Loucy (cell line): ENCODE data around the gene CCM2L.

Source experiments
- H2AFZ ChIP-seq: fragments of 200-600 bp; sonication (generic); 2 replicates; pipeline ENCODE4 v1.6.0; 2016; ENCODE audit warnings: antibody characterized with exemption, mild to moderate bottlenecking, low read length, moderate library complexity
- H3F3A ChIP-seq: fragments of 200-600 bp; 2 replicates; pipeline ENCODE4 v1.6.0; 2016; ENCODE audit warnings: antibody characterized with exemption, low read depth, mild to moderate bottlenecking
- H3K27me3 ChIP-seq: fragments of 200-600 bp; sonication (generic); 2 replicates; pipeline ENCODE4 v1.6.1; 2014; ENCODE audit warnings: low read length, mild to moderate bottlenecking; ENCODE audit not compliant: insufficient read depth, poor library complexity, severe bottlenecking
- H3K36me3 ChIP-seq: fragments of 200-600 bp; sonication (generic); 2 replicates; pipeline ENCODE4 v1.6.1; 2016; ENCODE audit warnings: low read length; ENCODE audit not compliant: insufficient read depth
- H3K4me1 ChIP-seq: fragments of 200-600 bp; sonication (generic); 2 replicates; pipeline ENCODE4 v1.5.1; 2014; ENCODE audit warnings: low read length, mild to moderate bottlenecking; ENCODE audit not compliant: insufficient read depth, poor library complexity, severe bottlenecking
- H3K4me2 ChIP-seq: fragments of 200-600 bp; sonication (generic); 2 replicates; pipeline ENCODE4 v1.6.0; 2014; ENCODE audit warnings: antibody characterized with exemption, low read length, low read depth, mild to moderate bottlenecking; ENCODE audit not compliant: poor library complexity, severe bottlenecking
- H3K4me3 ChIP-seq: fragments of 200-600 bp; sonication (generic); 2 replicates; pipeline ENCODE4 v1.5.1; 2014; ENCODE audit warnings: low read length, mild to moderate bottlenecking, mixed read lengths; ENCODE audit not compliant: poor library complexity, severe bottlenecking
- H3K79me2 ChIP-seq: fragments of 200-600 bp; sonication (generic); 2 replicates; pipeline ENCODE4 v1.6.1; 2014; ENCODE audit warnings: low read length; ENCODE audit not compliant: insufficient read depth
- H3K9ac ChIP-seq: fragments of 200-600 bp; sonication (generic); 2 replicates; pipeline ENCODE4 v1.6.0; 2014; ENCODE audit warnings: mild to moderate bottlenecking, low read depth, low read length, moderate library complexity; ENCODE audit not compliant: poor library complexity, severe bottlenecking
- H3K9me2 ChIP-seq: fragments of 200-600 bp; sonication (generic); replicated peaks from 2 replicates; pipeline ENCODE4 v1.6.1; 2016; ENCODE audit warnings: low read depth, low read length, mixed read lengths
- H3K9me3 ChIP-seq: fragments of 200-600 bp; sonication (generic); 2 replicates; pipeline ENCODE4 v1.6.1; 2014; ENCODE audit warnings: mild to moderate bottlenecking, antibody characterized with exemption, low read length, low read depth; ENCODE audit not compliant: insufficient read depth
- H4K20me1 ChIP-seq: fragments of 200-600 bp; sonication (generic); 2 replicates; pipeline ENCODE4 v1.6.0; 2014; ENCODE audit warnings: antibody characterized with exemption, low read length, mild to moderate bottlenecking; ENCODE audit not compliant: insufficient read depth, poor library complexity, severe bottlenecking
- EZH2phosphoT487 ChIP-seq: fragments of 200-600 bp; IDR thresholded peaks from 2 replicates; pipeline ENCODE4 v1.6.1; 2018; ENCODE audit warnings: antibody characterized with exemption, mild to moderate bottlenecking, moderate library complexity, borderline replicate concordance
- TF ChIP-seq, protein P1 (sequence below): fragments of 200-600 bp; sonication (generic); conservative IDR thresholded peaks from 2 replicates; pipeline ENCODE4 v1.5.1; 2014; ENCODE audit warnings: mild to moderate bottlenecking, antibody characterized with exemption, low read length

CCM2L gene

DNA sequence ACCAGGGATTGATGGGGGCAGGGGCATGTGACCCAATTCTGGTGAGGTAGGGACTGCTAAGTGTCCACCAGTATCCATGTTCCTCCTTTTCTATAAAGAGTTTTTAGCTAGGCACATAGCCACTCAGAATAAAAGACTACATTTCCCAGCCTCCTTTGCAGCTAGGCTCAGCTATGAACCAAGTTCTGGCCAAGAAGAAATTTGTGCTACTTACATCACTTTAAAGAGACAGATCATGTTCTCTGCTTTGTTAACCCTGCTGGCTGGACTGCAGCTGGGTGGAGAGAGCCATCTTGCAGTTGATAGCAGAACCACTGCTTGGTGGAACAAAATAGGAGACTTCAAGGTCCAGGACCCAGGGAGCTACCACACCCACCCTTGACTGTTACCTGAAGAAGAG lies 5.3 kb upstream of the CCM2L start:
- H4K20me1 ChIP-seq, result no peaks in the 10 kb centered on the region
- no peak for TF ChIP-seq EZH2phosphoT487
- TF ChIP-seq, protein P1, sequence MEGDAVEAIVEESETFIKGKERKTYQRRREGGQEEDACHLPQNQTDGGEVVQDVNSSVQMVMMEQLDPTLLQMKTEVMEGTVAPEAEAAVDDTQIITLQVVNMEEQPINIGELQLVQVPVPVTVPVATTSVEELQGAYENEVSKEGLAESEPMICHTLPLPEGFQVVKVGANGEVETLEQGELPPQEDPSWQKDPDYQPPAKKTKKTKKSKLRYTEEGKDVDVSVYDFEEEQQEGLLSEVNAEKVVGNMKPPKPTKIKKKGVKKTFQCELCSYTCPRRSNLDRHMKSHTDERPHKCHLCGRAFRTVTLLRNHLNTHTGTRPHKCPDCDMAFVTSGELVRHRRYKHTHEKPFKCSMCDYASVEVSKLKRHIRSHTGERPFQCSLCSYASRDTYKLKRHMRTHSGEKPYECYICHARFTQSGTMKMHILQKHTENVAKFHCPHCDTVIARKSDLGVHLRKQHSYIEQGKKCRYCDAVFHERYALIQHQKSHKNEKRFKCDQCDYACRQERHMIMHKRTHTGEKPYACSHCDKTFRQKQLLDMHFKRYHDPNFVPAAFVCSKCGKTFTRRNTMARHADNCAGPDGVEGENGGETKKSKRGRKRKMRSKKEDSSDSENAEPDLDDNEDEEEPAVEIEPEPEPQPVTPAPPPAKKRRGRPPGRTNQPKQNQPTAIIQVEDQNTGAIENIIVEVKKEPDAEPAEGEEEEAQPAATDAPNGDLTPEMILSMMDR, result no peak
- no peak overlapping the region for H3K9ac ChIP-seq
- H3K27me3 ChIP-seq, result no peaks in the 10 kb centered on the region
- H3K4me3 ChIP-seq, result no peak overlapping the region
- no peaks in the 10 kb centered on the region for H3K79me2 ChIP-seq
- no peaks in the 10 kb centered on the region for H3K9me2 ChIP-seq
- H3K9me3 ChIP-seq, result no peaks in the 10 kb centered on the region
- H3K36me3 ChIP-seq, result no peaks in the 10 kb centered on the region
- no peak overlapping the region for H3K4me2 ChIP-seq
- no peak overlapping the region for H2AFZ ChIP-seq
- H3F3A ChIP-seq, result no peaks in the 10 kb centered on the region
- H3K4me1 ChIP-seq, result peaks cover 15% of the 10 kb centered on the region

DNA sequence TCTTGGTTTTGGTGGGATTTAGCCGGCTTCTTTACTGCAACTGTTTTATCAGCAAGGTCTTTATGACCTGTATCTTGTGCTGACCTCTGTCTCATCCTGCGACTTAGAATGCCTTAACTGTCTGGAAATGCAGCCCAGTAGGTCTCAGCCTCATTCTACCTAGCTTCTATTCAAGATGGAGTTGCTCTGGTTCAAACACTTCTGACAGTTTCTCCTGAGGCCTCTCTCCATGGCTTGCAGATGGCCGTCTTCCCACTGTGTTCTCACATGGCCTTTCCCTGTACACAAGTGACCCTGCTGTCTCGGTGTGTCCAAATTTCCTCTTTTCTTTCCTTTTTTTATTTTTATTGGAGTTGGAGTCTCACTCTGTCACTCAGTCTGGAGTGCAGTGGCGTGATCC lies 4.2 kb upstream of the CCM2L start:
- H4K20me1 ChIP-seq, result no peaks in the 10 kb centered on the region
- no peaks in the 10 kb centered on the region for H3K36me3 ChIP-seq
- H3K9me3 ChIP-seq, result no peaks in the 10 kb centered on the region
- peaks cover 15% of the 10 kb centered on the region for H3K4me1 ChIP-seq
- H3F3A ChIP-seq, result no peaks in the 10 kb centered on the region
- no peak overlapping the region for H3K4me2 ChIP-seq
- no peak overlapping the region for H2AFZ ChIP-seq
- H3K27me3 ChIP-seq, result no peaks in the 10 kb centered on the region
- TF ChIP-seq EZH2phosphoT487, result no peak
- TF ChIP-seq, protein P1, result no peak
- H3K9ac ChIP-seq, result no peak overlapping the region
- no peaks in the 10 kb centered on the region for H3K79me2 ChIP-seq
- H3K9me2 ChIP-seq, result no peaks in the 10 kb centered on the region
- H3K4me3 ChIP-seq, result no peak overlapping the region

DNA sequence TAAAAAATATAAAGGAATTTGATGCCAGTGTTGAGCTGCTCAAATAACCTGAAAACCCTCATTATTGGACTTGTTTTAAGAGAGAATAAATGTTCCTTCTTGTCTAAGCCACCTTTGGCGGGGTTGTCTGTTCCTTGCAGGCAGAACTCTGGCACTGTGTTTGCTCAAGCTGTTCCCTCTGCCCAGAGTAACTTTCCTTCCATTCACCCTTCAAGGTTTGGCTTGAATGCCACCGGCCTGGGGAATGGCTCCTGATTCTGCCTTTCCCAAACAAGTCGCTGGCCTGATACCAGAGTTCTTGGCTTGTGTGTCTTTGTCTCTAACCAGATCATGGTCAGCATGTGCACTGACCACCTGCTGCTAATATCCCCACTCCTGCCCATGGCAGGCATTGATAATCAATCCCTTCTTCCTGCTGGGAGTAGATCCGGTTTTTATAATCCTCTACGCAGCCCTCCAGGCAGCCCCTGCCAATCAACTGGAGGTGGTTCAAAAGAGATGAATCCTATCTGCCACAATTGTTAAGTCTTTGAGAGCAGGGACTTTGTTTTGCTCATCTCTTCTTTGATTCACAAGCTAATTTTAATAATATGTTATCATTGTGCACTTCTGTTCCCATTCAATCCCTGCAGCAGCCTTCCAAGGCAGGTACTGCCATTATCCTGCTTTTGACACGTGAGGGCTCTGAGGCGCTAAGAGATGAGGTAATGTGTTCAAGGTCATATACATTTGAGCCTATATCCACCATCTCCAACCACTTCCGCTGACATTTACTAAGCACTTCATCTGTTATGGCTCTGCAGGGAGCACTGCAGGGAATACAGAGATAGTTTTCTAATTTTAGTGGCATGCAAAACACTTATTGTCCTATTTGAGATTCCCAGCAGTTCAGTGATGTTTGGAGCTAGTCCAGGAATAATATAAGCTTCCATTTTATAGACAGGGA lies 3.1 kb upstream of the CCM2L start:
- Histone ChIP-seq H3K36me3 (no peaks in the 10 kb centered on the region), H2AFZ (peak overlapping the region; percentile 61), H3K4me3 (peak overlapping the region; percentile 39), H3K9me2 (no peaks in the 10 kb centered on the region), H3K9me3 (no peaks in the 10 kb centered on the region), H3K27me3 (no peaks in the 10 kb centered on the region), H3K4me2 (peak overlapping the region; percentile 61), H3K79me2 (no peaks in the 10 kb centered on the region), H3K4me1 (peaks cover 15% of the 10 kb centered on the region), H3K9ac (peak overlapping the region; percentile 49), H3F3A (no peaks in the 10 kb centered on the region), H4K20me1 (no peaks in the 10 kb centered on the region)
- TF ChIP-seq, protein P1, result no peak
- no peak for TF ChIP-seq EZH2phosphoT487
